AG04450 (cell line): Measurements from ENCODE around the gene GMIP. TPM values are rescaled to one million over a fixed set of nuclear protein-coding genes. Genes with fewer than 3 reads are reported as not detected.
A peak's percentile ranks its signal among the peaks of the same experiment; 100 is the strongest.

Experiments
- CTCF ChIA-PET: fragments of 300-600, 350-600 bp; formaldehyde crosslinking; extraction: SDS; loops from one replicate; lab custom pipeline; 2022; ENCODE audit warnings: antibody characterized with exemption, inconsistent platforms; lab: Charles Lee
- POLR2A ChIA-PET: fragments of 350-600 bp; formaldehyde crosslinking; extraction: SDS; loops from one replicate; lab custom pipeline; 2021; ENCODE audit warnings: antibody characterized with exemption, inconsistent platforms; lab: Yijun Ruan, JAX
- DNase-seq: peaks from one replicate; pipeline ENCODE4 v3.0.0-alpha.2; 2011; ENCODE audit warnings: low read depth, low spot score
- H3K27ac ChIP-seq: one replicate; pipeline ENCODE4 v1.5.1; 2012; ENCODE audit warnings: low read depth, low read length, control low read depth
- H3K27me3 ChIP-seq: one replicate; pipeline ENCODE4 v1.6.0; 2012; ENCODE audit warnings: low read length; ENCODE audit not compliant: control insufficient read depth, insufficient read depth
- H3K4me3 ChIP-seq: 2 replicates; pipeline ENCODE4 v1.5.1; 2011; ENCODE audit warnings: mild to moderate bottlenecking, low read depth, low read length, control low read depth
- H3K9me3 ChIP-seq: 2 replicates; pipeline ENCODE4 v1.5.1; 2012; ENCODE audit warnings: low read length; ENCODE audit not compliant: control insufficient read depth, insufficient read depth
- polyA plus RNA-seq: library from polyadenylated mRNA; depleted of rRNA; stranded (reverse); fragments of >200 nt; gene quantifications from 2 replicates; pipeline ENCODE4 v1.2.3, GENCODE V29; 2011
- TF ChIP-seq, protein P1 (sequence below): IDR thresholded peaks from 2 replicates; pipeline ENCODE4 v1.5.1; 2011; ENCODE audit warnings: low read depth, low read length, control low read depth, inconsistent platforms

The GMIP gene
- polyA plus RNA-seq, 1 experiment: 3.1 TPM

DNA sequence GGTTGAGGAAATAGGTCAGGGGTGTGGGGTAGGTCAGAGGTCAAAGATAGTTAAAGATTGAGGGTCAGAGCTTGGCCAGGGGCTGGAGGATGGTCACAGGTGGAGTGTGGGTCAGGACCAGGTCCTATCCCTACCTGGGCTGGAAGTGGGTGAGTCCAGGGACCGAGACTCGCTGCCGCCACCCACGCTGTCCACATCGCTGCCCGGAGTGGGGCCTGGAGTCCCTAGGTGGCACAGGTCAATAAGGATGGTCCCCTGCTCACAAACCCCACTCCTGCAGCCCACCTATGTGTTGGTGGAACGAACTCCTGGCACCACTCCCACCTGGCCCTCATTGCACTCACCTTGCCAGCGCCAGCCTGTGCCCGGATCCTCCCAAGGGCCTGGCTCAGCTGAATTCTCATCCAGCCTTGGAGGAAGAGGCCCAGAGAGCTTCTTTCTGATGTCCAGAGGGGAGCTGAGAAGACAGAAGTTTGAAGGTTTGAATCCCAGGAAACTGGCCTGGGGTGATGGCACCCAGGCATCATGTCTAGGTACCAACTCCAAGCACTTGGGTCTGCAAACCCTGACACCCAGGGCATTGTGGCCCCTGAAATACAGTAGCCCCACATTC lies 6.8 kb downstream of the GMIP start:
- Histone ChIP-seq H3K27ac (no peak overlapping the region), H3K27me3 (no peaks in the 10 kb centered on the region), H3K4me3 (no peak overlapping the region), H3K9me3 (no peaks in the 10 kb centered on the region; the same call in 1 of the 2 replicates)
- ChIA-PET POLR2A (no interaction called here), CTCF (interaction anchor here (1.6 kb wide), 1 partner anchor 104 kb away, joined by 6 read pairs; no protein-coding TSS in a partner anchor)
- no peak for DNase-seq
- TF ChIP-seq, protein P1, sequence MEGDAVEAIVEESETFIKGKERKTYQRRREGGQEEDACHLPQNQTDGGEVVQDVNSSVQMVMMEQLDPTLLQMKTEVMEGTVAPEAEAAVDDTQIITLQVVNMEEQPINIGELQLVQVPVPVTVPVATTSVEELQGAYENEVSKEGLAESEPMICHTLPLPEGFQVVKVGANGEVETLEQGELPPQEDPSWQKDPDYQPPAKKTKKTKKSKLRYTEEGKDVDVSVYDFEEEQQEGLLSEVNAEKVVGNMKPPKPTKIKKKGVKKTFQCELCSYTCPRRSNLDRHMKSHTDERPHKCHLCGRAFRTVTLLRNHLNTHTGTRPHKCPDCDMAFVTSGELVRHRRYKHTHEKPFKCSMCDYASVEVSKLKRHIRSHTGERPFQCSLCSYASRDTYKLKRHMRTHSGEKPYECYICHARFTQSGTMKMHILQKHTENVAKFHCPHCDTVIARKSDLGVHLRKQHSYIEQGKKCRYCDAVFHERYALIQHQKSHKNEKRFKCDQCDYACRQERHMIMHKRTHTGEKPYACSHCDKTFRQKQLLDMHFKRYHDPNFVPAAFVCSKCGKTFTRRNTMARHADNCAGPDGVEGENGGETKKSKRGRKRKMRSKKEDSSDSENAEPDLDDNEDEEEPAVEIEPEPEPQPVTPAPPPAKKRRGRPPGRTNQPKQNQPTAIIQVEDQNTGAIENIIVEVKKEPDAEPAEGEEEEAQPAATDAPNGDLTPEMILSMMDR: no peak

DNA sequence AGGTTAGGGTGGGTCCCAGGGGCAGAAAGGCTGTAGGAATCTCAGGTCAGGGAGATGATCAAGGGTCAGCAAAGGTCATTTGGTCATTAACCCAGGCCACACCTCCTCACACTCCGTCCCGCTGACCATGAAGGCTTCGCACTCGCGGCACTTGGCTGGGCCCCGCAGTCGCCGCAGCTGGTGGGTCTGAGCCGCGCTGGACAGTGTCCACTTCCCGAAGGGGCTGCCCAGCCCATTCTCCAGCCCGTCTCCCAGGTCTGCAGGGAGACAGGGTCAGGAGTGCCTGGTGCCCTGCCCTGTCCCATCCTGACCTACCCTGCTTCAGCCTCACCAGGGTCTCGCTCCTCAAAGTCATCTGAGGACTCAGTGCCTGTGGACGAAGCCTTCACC lies 8.1 kb downstream of the GMIP start:
- no peaks in the 10 kb centered on the region for H3K27me3 ChIP-seq
- peak overlapping the region; percentile 21 for H3K27ac ChIP-seq
- H3K9me3 ChIP-seq: no peaks in the 10 kb centered on the region; the same call in 1 of the 2 replicates
- H3K4me3 ChIP-seq: no peak overlapping the region
- TF ChIP-seq, protein P1: no peak
- CTCF ChIA-PET: interaction anchor here (1.6 kb wide), 1 partner anchor 103 kb away, joined by 6 read pairs; no protein-coding TSS in a partner anchor
- no peak for DNase-seq
- POLR2A ChIA-PET: no interaction called here

DNA sequence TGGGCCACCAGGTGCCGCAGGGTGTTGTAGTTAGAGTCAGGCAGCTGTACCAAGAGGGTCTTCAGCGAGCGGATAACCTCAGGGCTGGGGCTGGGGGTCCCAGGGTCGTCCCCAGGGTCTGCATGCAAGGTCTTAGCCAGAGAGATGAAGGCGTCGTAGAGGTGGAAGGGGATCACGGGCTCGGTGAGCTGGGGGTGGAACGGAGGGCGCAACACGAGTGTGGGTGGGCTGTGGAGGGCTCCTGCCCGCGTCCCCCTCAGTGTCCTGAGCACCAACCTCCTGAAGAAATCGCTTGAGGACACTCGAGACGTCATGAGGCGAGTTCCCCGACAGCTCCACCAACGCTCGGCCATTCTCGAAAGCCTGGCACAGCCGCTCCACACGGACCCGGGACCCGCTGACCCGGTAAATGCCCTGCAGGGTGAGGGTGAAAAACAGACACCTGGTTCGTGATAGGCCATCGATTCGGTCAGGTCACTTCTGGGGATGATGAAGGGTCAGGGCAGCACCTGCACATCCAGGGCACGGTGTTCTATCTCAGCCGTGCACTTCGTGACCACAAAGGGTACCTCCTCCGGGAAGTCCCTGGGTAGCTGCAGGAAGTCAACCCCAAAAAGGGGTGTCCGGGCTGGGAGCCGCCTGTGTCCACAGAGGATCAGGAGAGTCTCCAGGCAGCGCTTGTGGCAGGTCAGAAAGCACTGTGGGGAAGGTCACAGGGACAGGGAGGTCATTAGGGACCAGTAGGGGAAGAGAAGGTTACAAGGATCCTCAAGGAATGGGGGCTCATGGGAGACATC lies 8.7 kb downstream of the GMIP start:
- Histone ChIP-seq H3K27ac (peak overlapping the region; percentile 21), H3K4me3 (no peak overlapping the region), H3K27me3 (no peaks in the 10 kb centered on the region), H3K9me3 (no peaks in the 10 kb centered on the region; the same call in 1 of the 2 replicates)
- ChIA-PET CTCF (no interaction called here), POLR2A (no interaction called here)
- TF ChIP-seq, protein P1: no peak
- DNase-seq: no peak

DNA sequence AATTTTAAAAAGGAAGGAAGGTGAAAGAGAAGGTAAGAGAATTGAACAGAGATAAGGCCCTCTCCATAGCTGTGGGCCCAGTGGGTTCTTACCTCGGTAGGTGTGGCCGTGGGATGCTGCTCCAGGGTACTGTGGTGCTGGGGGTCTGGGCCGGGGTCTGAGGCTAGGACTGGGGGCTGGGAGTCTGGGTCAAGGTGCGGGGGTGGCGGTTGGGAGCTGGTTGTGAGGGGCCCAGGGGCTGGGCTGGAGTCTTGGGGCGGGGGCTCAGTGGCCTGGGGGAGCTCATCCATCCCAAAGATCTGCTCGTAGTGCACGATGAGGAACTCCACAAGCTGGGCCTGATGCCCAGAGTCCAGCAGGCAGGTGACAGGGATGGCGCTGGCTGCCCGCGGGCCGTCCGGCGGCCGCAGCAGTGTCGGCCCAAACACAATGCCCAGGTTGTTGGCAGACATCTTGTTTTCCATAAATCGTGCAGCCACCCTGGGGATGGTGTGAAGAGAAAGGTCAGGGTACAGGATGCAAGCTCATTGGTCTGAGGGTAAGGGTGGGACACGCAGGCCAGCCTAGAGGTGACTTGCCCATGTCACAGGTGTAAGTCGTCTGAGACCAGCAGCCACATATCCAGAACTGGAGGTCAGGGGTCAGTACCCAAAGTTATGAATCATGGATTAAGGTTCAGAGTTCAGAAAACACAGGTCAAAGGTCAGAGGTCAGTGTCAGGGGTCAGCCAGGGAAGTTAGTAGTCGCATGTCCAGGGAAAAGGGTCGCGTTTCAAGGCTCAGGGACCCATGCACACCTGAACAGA lies 9.5 kb downstream of the GMIP start:
- Histone ChIP-seq H3K27ac (no peak overlapping the region), H3K27me3 (no peaks in the 10 kb centered on the region), H3K4me3 (no peak overlapping the region), H3K9me3 (peaks cover under 1% of the 10 kb centered on the region; the same call in 1 of the 2 replicates)
- TF ChIP-seq, protein P1: no peak
- CTCF ChIA-PET: interaction anchor here (0.6 to 1.0 kb wide), 2 partner anchors 10 to 80 kb away, joined by 3 to 5 read pairs; partner anchors contain the start of gene GMIP
- POLR2A ChIA-PET: no interaction called here
- DNase-seq: no peak
